Hepatocyte (in vitro differentiated cells): ENCODE measurements around the gene NUBP2. TPM values are rescaled to one million over a fixed set of nuclear protein-coding genes. Genes with fewer than 3 reads are reported as not detected.
A peak's percentile ranks its signal among the peaks of the same experiment; 100 is the strongest.

ENCODE experiments used
- DNase-seq: peaks from one replicate; pipeline ENCODE4 v3.0.0-alpha.2; 2016; ENCODE audit warnings: low spot score
- H2AFZ ChIP-seq: fragments of 200-600 bp; sonication (generic); 2 replicates; pipeline ENCODE4 v1.6.0; 2016; ENCODE audit warnings: antibody characterized with exemption, mild to moderate bottlenecking
- H3K27ac ChIP-seq: fragments of 200-600 bp; sonication (generic); 2 replicates; pipeline ENCODE4 v1.5.1; 2016; ENCODE audit warnings: mild to moderate bottlenecking
- H3K27me3 ChIP-seq: fragments of 200-600 bp; sonication (generic); 2 replicates; pipeline ENCODE4 v1.6.1; 2016
- H3K36me3 ChIP-seq: fragments of 200-600 bp; sonication (generic); replicated peaks from 2 replicates; pipeline ENCODE4 v1.5.1; 2016; ENCODE audit warnings: low read depth; ENCODE audit not compliant: insufficient read depth
- H3K4me1 ChIP-seq: fragments of 200-600 bp; sonication (generic); 2 replicates; pipeline ENCODE4 v1.5.1; 2016; ENCODE audit warnings: mild to moderate bottlenecking, moderate library complexity; ENCODE audit not compliant: insufficient read depth
- H3K4me2 ChIP-seq: fragments of 200-600 bp; sonication (generic); 2 replicates; pipeline ENCODE4 v1.6.0; 2016
- H3K4me3 ChIP-seq: fragments of 200-600 bp; sonication (generic); 2 replicates; pipeline ENCODE4 v1.5.1; 2016; ENCODE audit warnings: mild to moderate bottlenecking
- H3K79me2 ChIP-seq: fragments of 200-600 bp; sonication (generic); 2 replicates; pipeline ENCODE4 v1.6.0; 2017; ENCODE audit warnings: mild to moderate bottlenecking
- H3K9me2 ChIP-seq: fragments of 200-600 bp; sonication (generic); replicated peaks from 2 replicates; pipeline ENCODE4 v1.6.0; 2017; ENCODE audit warnings: mild to moderate bottlenecking; ENCODE audit not compliant: insufficient read depth
- H3K9me3 ChIP-seq: fragments of 200-600 bp; sonication (generic); 2 replicates; pipeline ENCODE4 v1.5.1; 2016; ENCODE audit warnings: low read depth, mild to moderate bottlenecking
- H4K20me1 ChIP-seq: fragments of 200-600 bp; sonication (generic); 2 replicates; pipeline ENCODE4 v1.6.0; 2016; ENCODE audit warnings: mild to moderate bottlenecking; ENCODE audit not compliant: insufficient read depth, poor library complexity, severe bottlenecking
- EZH2 ChIP-seq: fragments of 200-600 bp; sonication (generic); IDR thresholded peaks from 2 replicates; pipeline ENCODE4 v1.6.1; 2016; ENCODE audit warnings: antibody characterized with exemption, mild to moderate bottlenecking, borderline replicate concordance
- EZH2phosphoT487 ChIP-seq: fragments of 200-600 bp; sonication (generic); IDR thresholded peaks from one replicate; pipeline ENCODE4 v1.6.1; 2018; ENCODE audit warnings: antibody characterized with exemption, mild to moderate bottlenecking, low read depth, moderate library complexity; ENCODE audit not compliant: unreplicated experiment, severe bottlenecking
- WGBS: methylation state at CpG from one replicate; pipeline ENCODE4 v1.1.6; 2016; ENCODE audit warnings: low lambda C conversion rate; ENCODE audit errors: missing lambda C conversion rate; 5-methylcytosine and 5-hydroxymethylcytosine counted together
- polyA plus RNA-seq: library from polyadenylated mRNA; unstranded; fragments of >200 nt; fragmentation: Nextera tagmentation; extraction: Ambion mirVana; gene quantifications from 2 replicates; pipeline ENCODE4 v1.2.1, GENCODE V29; 2016
- total RNA-seq: library from RNA; depleted of rRNA; stranded (reverse); fragments of >200 nt; gene quantifications from 2 replicates; pipeline ENCODE4 v1.2.3, GENCODE V29; 2014
- TF ChIP-seq, protein P1 (sequence below): fragments of 200-600 bp; sonication (generic); IDR thresholded peaks from 2 replicates; pipeline ENCODE4 v1.5.1; 2016; ENCODE audit warnings: antibody characterized with exemption, mild to moderate bottlenecking; ENCODE audit not compliant: poor library complexity

NUBP2 gene
- total and polyA plus RNA-seq, 2 experiments from 2014 or later, result 85.4 to 101 TPM

- Histone ChIP-seq H3K4me2 (no peak overlapping the region), H2AFZ (no peak overlapping the region), H3K9me2 (no peaks in the 10 kb centered on the region), H3K27me3 (no peaks in the 10 kb centered on the region), H3K9me3 (no peaks in the 10 kb centered on the region), H3K36me3 (no peaks in the 10 kb centered on the region), H3K79me2 (no peaks in the 10 kb centered on the region), H3K4me1 (no peaks in the 10 kb centered on the region), H3K27ac (peak overlapping the region; percentile 46), H4K20me1 (no peaks in the 10 kb centered on the region), H3K4me3 (no peak overlapping the region)
- DNase-seq, result no peak
- WGBS, result 94% methylated on average over 29 of the region's 29 CpGs
- TF ChIP-seq, protein P1, sequence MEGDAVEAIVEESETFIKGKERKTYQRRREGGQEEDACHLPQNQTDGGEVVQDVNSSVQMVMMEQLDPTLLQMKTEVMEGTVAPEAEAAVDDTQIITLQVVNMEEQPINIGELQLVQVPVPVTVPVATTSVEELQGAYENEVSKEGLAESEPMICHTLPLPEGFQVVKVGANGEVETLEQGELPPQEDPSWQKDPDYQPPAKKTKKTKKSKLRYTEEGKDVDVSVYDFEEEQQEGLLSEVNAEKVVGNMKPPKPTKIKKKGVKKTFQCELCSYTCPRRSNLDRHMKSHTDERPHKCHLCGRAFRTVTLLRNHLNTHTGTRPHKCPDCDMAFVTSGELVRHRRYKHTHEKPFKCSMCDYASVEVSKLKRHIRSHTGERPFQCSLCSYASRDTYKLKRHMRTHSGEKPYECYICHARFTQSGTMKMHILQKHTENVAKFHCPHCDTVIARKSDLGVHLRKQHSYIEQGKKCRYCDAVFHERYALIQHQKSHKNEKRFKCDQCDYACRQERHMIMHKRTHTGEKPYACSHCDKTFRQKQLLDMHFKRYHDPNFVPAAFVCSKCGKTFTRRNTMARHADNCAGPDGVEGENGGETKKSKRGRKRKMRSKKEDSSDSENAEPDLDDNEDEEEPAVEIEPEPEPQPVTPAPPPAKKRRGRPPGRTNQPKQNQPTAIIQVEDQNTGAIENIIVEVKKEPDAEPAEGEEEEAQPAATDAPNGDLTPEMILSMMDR, result no peak
- no peak for TF ChIP-seq EZH2
- no peak for TF ChIP-seq EZH2phosphoT487
Observed at GRCh38 chr16:1745900-1746692, 36.7 kb upstream of the NUBP2 start.

- Histone ChIP-seq H3K4me2 (no peak overlapping the region), H3K27ac (no peak overlapping the region)
Observed at GRCh38 chr16:1746693-1747195, 36.0 kb upstream of the NUBP2 start.

DNA sequence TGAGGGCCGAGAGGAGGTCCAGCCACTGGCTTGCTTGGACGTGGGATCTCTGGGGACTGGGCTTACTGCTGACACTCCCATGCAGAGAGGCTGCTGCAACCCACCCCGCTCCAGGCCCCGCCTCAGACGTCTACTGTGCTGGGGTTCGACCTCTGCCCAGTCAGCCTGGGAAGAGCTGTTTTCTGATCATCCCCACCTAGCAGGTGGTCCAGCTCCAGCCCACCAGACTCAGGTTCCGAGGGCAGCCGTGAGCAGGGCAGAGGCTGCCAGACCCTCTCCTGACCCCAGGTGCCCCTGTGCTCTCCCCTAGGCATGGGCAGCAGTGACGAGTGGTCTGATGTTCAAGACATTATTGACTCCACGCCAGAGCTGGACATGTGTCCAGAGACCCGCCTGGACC is 34.8 kb upstream of the NUBP2 start:
- Histone ChIP-seq H3K4me1 (no peaks in the 10 kb centered on the region), H2AFZ (no peak overlapping the region), H4K20me1 (no peaks in the 10 kb centered on the region), H3K27ac (no peak overlapping the region), H3K36me3 (no peaks in the 10 kb centered on the region), H3K9me2 (no peaks in the 10 kb centered on the region), H3K4me2 (no peak overlapping the region), H3K27me3 (no peaks in the 10 kb centered on the region), H3K9me3 (no peaks in the 10 kb centered on the region), H3K4me3 (no peak overlapping the region), H3K79me2 (no peaks in the 10 kb centered on the region)
- DNase-seq, result no peak
- 92% methylated on average over 11 of the region's 11 CpGs for WGBS
- TF ChIP-seq EZH2phosphoT487 (no peak), EZH2 (no peak)
- TF ChIP-seq, protein P1, result no peak

More at GRCh38 chr16:1746693-1747195, 36.0 kb upstream of the NUBP2 start:
- Histone ChIP-seq H3K4me1 (no peaks in the 10 kb centered on the region), H3K9me2 (no peaks in the 10 kb centered on the region), H4K20me1 (no peaks in the 10 kb centered on the region), H3K36me3 (no peaks in the 10 kb centered on the region), H3K27me3 (no peaks in the 10 kb centered on the region), H3K9me3 (no peaks in the 10 kb centered on the region), H3K79me2 (no peaks in the 10 kb centered on the region), H3K4me3 (no peak overlapping the region), H2AFZ (no peak overlapping the region)
- WGBS, result 95% methylated on average over 31 of the region's 31 CpGs
- TF ChIP-seq EZH2 (no peak), EZH2phosphoT487 (no peak)
- TF ChIP-seq, protein P1, result no peak
- DNase-seq, result no peak
